Spleen (tissue), 7 donors: ENCODE measurements around the gene CREM.

Source experiments
- POLR2A ChIP-seq, 3 donors: fragments of 450-650 bp; IDR thresholded peaks; one replicate each; pipeline ENCODE4 v1.5.1; 2017; ENCODE audit warnings: antibody characterized with exemption in 3 of 3, mild to moderate bottlenecking in 1 of 3
- POLR2AphosphoS5 ChIP-seq, 3 donors: sonication (generic); formaldehyde crosslinking; IDR thresholded peaks; one replicate each; pipeline ENCODE4 v1.5.1; 2017; ENCODE audit warnings: antibody characterized with exemption in 3 of 3
- TF ChIP-seq, protein P1 (sequence below), 11 experiments: fragments of 200-600 bp in 7 of 11; fragments of 450-650 bp in 4 of 11; sonication (generic) in 4 of 11; IDR thresholded peaks in 8 of 11; conservative IDR thresholded peaks in 3 of 11; 1 replicate in 7 of 11; 2 replicates in 4 of 11; pipeline versions ENCODE4 v1.4.0 to v1.8.0; 2016 to 2021; ENCODE audit warnings: antibody characterized with exemption in 11 of 11, inconsistent platforms in 4 of 11, mild to moderate bottlenecking in 1 of 11
- donor health status: DM: no; HTN: no; CAD: no; lungs with moderate emphysema.
- donor health status: DM: no; HTN: no; CAD: no.
- donor health status: DM: no; HTN: no; CAD: no.

DNA sequence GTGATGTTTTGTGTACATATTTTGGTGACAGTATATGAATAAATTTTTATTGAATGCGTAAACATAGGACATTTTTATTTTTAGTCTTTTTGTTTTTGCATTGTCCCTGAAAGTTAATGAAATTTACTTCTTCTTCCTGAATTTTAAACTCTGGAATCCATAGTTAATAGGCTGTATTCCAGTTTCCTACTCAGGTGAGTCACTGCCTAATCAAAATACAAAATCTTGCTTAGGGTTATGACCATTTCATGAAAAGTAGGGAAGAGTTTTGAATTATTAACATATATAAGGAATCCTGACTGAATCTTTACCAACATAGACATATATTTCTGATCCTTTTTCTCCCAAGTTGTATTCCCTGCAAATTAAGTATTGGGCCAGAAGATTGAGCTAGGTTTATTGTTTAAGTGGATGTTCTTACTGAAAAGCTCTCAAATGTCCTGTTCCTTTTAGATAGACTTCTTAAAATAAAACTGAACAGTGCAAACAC lies 2.6 kb downstream of the CREM start:
- TF ChIP-seq, protein P1, sequence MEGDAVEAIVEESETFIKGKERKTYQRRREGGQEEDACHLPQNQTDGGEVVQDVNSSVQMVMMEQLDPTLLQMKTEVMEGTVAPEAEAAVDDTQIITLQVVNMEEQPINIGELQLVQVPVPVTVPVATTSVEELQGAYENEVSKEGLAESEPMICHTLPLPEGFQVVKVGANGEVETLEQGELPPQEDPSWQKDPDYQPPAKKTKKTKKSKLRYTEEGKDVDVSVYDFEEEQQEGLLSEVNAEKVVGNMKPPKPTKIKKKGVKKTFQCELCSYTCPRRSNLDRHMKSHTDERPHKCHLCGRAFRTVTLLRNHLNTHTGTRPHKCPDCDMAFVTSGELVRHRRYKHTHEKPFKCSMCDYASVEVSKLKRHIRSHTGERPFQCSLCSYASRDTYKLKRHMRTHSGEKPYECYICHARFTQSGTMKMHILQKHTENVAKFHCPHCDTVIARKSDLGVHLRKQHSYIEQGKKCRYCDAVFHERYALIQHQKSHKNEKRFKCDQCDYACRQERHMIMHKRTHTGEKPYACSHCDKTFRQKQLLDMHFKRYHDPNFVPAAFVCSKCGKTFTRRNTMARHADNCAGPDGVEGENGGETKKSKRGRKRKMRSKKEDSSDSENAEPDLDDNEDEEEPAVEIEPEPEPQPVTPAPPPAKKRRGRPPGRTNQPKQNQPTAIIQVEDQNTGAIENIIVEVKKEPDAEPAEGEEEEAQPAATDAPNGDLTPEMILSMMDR (IDR thresholded peaks at IDR 0.05 in 8 of 11, conservative IDR thresholded peaks at IDR 0.05 in 3 of 11) = no peak
- TF ChIP-seq POLR2AphosphoS5 (IDR thresholded peaks at IDR 0.05) (no peak), POLR2A (IDR thresholded peaks at IDR 0.05) (no peak)
